ENCODE measurements around the gene CTNND2. TPM values are rescaled to one million over a fixed set of nuclear protein-coding genes. Genes with fewer than 3 reads are reported as not detected.

The CTNND2 gene
- polyA plus RNA-seq, 1 of the 3 experiments (the other 2 are of a cell fraction), result not detected

DNA sequence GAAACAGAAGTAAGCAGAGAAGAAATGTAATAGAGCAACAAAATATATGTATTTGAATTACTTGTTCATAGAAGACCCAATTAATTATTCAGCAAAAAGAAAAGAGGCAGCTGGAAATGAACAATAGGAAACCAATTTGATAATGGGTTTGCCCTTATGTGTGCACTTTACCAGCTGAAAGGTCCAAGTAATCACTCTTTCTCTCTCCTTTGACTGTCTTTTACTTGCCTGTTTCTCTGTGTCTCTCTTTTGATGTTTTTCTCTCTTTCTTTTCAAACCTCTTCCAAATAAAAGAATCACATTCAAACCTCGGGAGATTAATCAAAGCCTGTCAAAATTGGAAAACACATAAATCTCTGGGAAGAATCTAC, 51.5 kb downstream of the CTNND2 start:
- 0% methylated on average over 1 of the region's 1 CpG for WGBS (ENCODE audit: low lambda C conversion rate)
- TF ChIP-seq, protein P1, sequence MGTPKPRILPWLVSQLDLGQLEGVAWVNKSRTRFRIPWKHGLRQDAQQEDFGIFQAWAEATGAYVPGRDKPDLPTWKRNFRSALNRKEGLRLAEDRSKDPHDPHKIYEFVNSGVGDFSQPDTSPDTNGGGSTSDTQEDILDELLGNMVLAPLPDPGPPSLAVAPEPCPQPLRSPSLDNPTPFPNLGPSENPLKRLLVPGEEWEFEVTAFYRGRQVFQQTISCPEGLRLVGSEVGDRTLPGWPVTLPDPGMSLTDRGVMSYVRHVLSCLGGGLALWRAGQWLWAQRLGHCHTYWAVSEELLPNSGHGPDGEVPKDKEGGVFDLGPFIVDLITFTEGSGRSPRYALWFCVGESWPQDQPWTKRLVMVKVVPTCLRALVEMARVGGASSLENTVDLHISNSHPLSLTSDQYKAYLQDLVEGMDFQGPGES (IDR thresholded peaks at IDR 0.05; ENCODE audit: low read depth, low read length), result no peak
- TF ChIP-seq RCOR1 (IDR thresholded peaks at IDR 0.05; ENCODE audit: low read length), result no peak
- TF ChIP-seq FOSL2 (IDR thresholded peaks at IDR 0.05; ENCODE audit: borderline replicate concordance, low read depth), result no peak
- no peak for TF ChIP-seq GABPA (IDR thresholded peaks at IDR 0.05; ENCODE audit: low read depth)
- no peak for TF ChIP-seq CHD2 (IDR thresholded peaks at IDR 0.05; ENCODE audit: low read length, partially characterized antibody)
- no peak for TF ChIP-seq TEAD4 (IDR thresholded peaks at IDR 0.05; ENCODE audit: borderline replicate concordance, insufficient read depth)
- TF ChIP-seq RFX5 (IDR thresholded peaks at IDR 0.05; ENCODE audit: low read length), result no peak
- no peak for TF ChIP-seq NFIC (IDR thresholded peaks at IDR 0.05; ENCODE audit: borderline replicate concordance)
- TF ChIP-seq RAD21 (IDR thresholded peaks at IDR 0.05; ENCODE audit: low read length), result no peak
- TF ChIP-seq ELF1 (IDR thresholded peaks at IDR 0.05), result no peak
- TF ChIP-seq, protein P2, sequence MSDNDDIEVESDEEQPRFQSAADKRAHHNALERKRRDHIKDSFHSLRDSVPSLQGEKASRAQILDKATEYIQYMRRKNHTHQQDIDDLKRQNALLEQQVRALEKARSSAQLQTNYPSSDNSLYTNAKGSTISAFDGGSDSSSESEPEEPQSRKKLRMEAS (IDR thresholded peaks at IDR 0.05; ENCODE audit: low read depth), result no peak
- TF ChIP-seq FOXM1 (IDR thresholded peaks at IDR 0.05; ENCODE audit: low read depth), result no peak
- no peak for TF ChIP-seq TAF1 (IDR thresholded peaks at IDR 0.05; ENCODE audit: borderline replicate concordance, low read depth, low read length)
- TF ChIP-seq MEF2A (IDR thresholded peaks at IDR 0.05; ENCODE audit: borderline replicate concordance, low read depth), result no peak
- TF ChIP-seq, protein P3, sequence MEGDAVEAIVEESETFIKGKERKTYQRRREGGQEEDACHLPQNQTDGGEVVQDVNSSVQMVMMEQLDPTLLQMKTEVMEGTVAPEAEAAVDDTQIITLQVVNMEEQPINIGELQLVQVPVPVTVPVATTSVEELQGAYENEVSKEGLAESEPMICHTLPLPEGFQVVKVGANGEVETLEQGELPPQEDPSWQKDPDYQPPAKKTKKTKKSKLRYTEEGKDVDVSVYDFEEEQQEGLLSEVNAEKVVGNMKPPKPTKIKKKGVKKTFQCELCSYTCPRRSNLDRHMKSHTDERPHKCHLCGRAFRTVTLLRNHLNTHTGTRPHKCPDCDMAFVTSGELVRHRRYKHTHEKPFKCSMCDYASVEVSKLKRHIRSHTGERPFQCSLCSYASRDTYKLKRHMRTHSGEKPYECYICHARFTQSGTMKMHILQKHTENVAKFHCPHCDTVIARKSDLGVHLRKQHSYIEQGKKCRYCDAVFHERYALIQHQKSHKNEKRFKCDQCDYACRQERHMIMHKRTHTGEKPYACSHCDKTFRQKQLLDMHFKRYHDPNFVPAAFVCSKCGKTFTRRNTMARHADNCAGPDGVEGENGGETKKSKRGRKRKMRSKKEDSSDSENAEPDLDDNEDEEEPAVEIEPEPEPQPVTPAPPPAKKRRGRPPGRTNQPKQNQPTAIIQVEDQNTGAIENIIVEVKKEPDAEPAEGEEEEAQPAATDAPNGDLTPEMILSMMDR (IDR thresholded peaks at IDR 0.05), result no peak
- no peak for TF ChIP-seq TCF12 (IDR thresholded peaks at IDR 0.05)
- TF ChIP-seq SIN3A (IDR thresholded peaks at IDR 0.05; ENCODE audit: borderline replicate concordance, low read depth, low read length), result no peak
- TF ChIP-seq, protein P4, sequence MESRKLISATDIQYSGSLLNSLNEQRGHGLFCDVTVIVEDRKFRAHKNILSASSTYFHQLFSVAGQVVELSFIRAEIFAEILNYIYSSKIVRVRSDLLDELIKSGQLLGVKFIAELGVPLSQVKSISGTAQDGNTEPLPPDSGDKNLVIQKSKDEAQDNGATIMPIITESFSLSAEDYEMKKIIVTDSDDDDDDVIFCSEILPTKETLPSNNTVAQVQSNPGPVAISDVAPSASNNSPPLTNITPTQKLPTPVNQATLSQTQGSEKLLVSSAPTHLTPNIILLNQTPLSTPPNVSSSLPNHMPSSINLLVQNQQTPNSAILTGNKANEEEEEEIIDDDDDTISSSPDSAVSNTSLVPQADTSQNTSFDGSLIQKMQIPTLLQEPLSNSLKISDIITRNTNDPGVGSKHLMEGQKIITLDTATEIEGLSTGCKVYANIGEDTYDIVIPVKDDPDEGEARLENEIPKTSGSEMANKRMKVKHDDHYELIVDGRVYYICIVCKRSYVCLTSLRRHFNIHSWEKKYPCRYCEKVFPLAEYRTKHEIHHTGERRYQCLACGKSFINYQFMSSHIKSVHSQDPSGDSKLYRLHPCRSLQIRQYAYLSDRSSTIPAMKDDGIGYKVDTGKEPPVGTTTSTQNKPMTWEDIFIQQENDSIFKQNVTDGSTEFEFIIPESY (IDR thresholded peaks at IDR 0.05; ENCODE audit: borderline replicate concordance, low read depth), result no peak

More for the DNA sequence above, 51.5 kb downstream of the CTNND2 start:
- no peaks in the 10 kb centered on the region for H3K4me1 ChIP-seq (ENCODE audit: control insufficient read depth in 1 of 2, insufficient read depth in 2 of 2, low read depth in 1 of 2, low read length in 1 of 2)
- no peaks in the 10 kb centered on the region for H3K36me3 ChIP-seq (replicated peaks in 1 of 2; ENCODE audit: control insufficient read depth in 1 of 2, insufficient read depth in 2 of 2, low read length in 1 of 2)
- H3K9ac ChIP-seq, result no peak overlapping the region
- H3K27me3 ChIP-seq (ENCODE audit: insufficient read depth), result no peaks in the 10 kb centered on the region
- H4K20me1 ChIP-seq (ENCODE audit: insufficient read depth), result no peaks in the 10 kb centered on the region
- no peaks in the 10 kb centered on the region for H3K9me2 ChIP-seq
- no peak overlapping the region for H2AFZ ChIP-seq (ENCODE audit: low read depth)
- no peak overlapping the region for H3K27ac ChIP-seq (ENCODE audit: low read depth in 2 of 2, low read length in 1 of 2)
- H3K79me2 ChIP-seq (ENCODE audit: insufficient read depth), result no peaks in the 10 kb centered on the region
- H3K4me3 ChIP-seq (ENCODE audit: low read depth in 2 of 2, low read length in 1 of 2), result no peak overlapping the region
- H3K9me3 ChIP-seq, result no peaks in the 10 kb centered on the region
- POLR2A ChIA-PET, result no interaction called here
- CTCF ChIA-PET, result no interaction called here
- H3K4me2 ChIP-seq, result no peak overlapping the region
- no peaks in the 10 kb centered on the region for H3F3A ChIP-seq (replicated peaks; ENCODE audit: insufficient read depth)
- DNase-seq, result no peak

All from SK-N-SH (cell line).